K562 (cell line): ENCODE measurements around the gene TAF8. TPM values are rescaled to one million over a fixed set of nuclear protein-coding genes. Genes with fewer than 3 reads are reported as not detected.

Source experiments
- E2F3 ChIP-seq: fragments of 250-450 bp; sonication (Bioruptor Pico); IDR thresholded peaks from 2 replicates; pipeline ENCODE4 v1.4.0; 2020; ENCODE audit warnings: mild to moderate bottlenecking
- FOXJ2 ChIP-seq: fragments of 200-800 bp; sonication (Bioruptor generic); IDR thresholded peaks from 2 replicates; pipeline ENCODE4 v1.6.1; 2016; ENCODE audit warnings: missing genetic modification characterization, missing compliant biosample characterization
- HMG20A ChIP-seq: fragments of 450-650 bp; formaldehyde crosslinking; conservative IDR thresholded peaks from 2 replicates; pipeline ENCODE4 v1.4.0; 2020; ENCODE audit warnings: mild to moderate bottlenecking, mixed read lengths
- KDM1A ChIP-seq, 2 experiments: fragments of 450-650 bp; IDR thresholded peaks; 2 replicates each; pipeline ENCODE4 v1.6.1; 2016; ENCODE audit warnings: mild to moderate bottlenecking in 2 of 2
- MCM5 ChIP-seq: fragments of 450-650 bp; IDR thresholded peaks from 2 replicates; pipeline ENCODE4 v1.6.1; 2016; ENCODE audit warnings: low read depth
- RUNX1 ChIP-seq: sonication (generic); IDR thresholded peaks from 2 replicates; pipeline ENCODE4 v1.6.1; 2016; ENCODE audit warnings: antibody characterized with exemption, low read depth
- TOE1 ChIP-seq, 2 experiments: fragments of 450-650 bp in 1 of 2; sonication (generic) in 1 of 2; formaldehyde crosslinking in 1 of 2; IDR thresholded peaks; 2 replicates each; pipeline versions ENCODE4 v1.7.1 to v1.8.0; 2016 to 2022; ENCODE audit warnings: borderline replicate concordance in 2 of 2, mild to moderate bottlenecking in 2 of 2, antibody characterized with exemption in 1 of 2, inconsistent platforms in 1 of 2, low read depth in 1 of 2, missing genetic modification reagents in 1 of 2, moderate library complexity in 1 of 2
- ZEB2 ChIP-seq: fragments of 450-650 bp; IDR thresholded peaks from 2 replicates; pipeline ENCODE4 v1.6.1; 2016
- ZNF354B ChIP-seq: fragments of 250-450 bp; sonication (Bioruptor Pico); IDR thresholded peaks from 2 replicates; pipeline ENCODE4 v1.4.0; 2020
- ZNF398 ChIP-seq: fragments of 250-450 bp; sonication (Bioruptor Pico); IDR thresholded peaks from 2 replicates; pipeline ENCODE4 v1.8.0; 2021; ENCODE audit warnings: moderate library complexity, mild to moderate bottlenecking, inconsistent platforms
- ZNF507 ChIP-seq: conservative IDR thresholded peaks from 2 replicates; pipeline ENCODE4 v1.6.1; 2017; ENCODE audit warnings: missing genetic modification characterization, missing compliant biosample characterization
- ZNF609 ChIP-seq: sonication (generic); formaldehyde crosslinking; IDR thresholded peaks from 2 replicates; pipeline ENCODE4 v1.8.1; 2023; ENCODE audit warnings: missing genetic modification reagents, mild to moderate bottlenecking, borderline replicate concordance
- ZNF696 ChIP-seq: fragments of 250-450 bp; sonication (Bioruptor Pico); conservative IDR thresholded peaks from 2 replicates; pipeline ENCODE4 v1.4.0; 2020; ENCODE audit warnings: mild to moderate bottlenecking, moderate library complexity
- ZNF717 ChIP-seq: fragments of 250-450 bp; sonication (Bioruptor Pico); IDR thresholded peaks from 2 replicates; pipeline ENCODE4 v1.5.0; 2021
- ZNF778 ChIP-seq: fragments of 450-650 bp; formaldehyde crosslinking; IDR thresholded peaks from 2 replicates; pipeline ENCODE4 v1.4.0; 2020; ENCODE audit warnings: mild to moderate bottlenecking, moderate library complexity
- ZNF780A ChIP-seq: fragments of 250-450 bp; sonication (Bioruptor Pico); IDR thresholded peaks from 2 replicates; pipeline ENCODE4 v1.5.0; 2021; ENCODE audit warnings: mild to moderate bottlenecking
- polyA plus RNA-seq, 8 experiments: library from polyadenylated mRNA; depleted of rRNA in 4 of 8; stranded (reverse) in 5 of 8; unstranded in 3 of 8; fragments of >200 nt; fragmentation: Nextera tagmentation in 2 of 8; fragmentation: Illumina TruSeq in 1 of 8; extraction: Ambion mirVana in 2 of 8; extraction: Trizol in 1 of 8; gene quantifications; 2 replicates each; pipeline versions ENCODE4 v1.2.1 to v1.2.3, GENCODE V29; 2011 to 2014; ENCODE audit warnings: inconsistent platforms in 1 of 8, missing spikeins in 1 of 8
- total RNA-seq, 7 experiments: library from RNA; depleted of rRNA in 6 of 7; stranded (reverse); fragments of >200 nt in 6 of 7; fragmentation: Illumina TruSeq in 2 of 7; extraction: Trizol in 2 of 7; gene quantifications; 2 replicates each; pipeline versions ENCODE4 v1.2.1 to v1.2.3, GENCODE V29; 2011 to 2021; ENCODE audit warnings: low replicate concordance in 1 of 7
- TF ChIP-seq, protein P1 (sequence below), 2 experiments: fragments of 250-450 bp in 1 of 2; fragments of 450-650 bp in 1 of 2; sonication (Bioruptor Pico) in 1 of 2; IDR thresholded peaks; 2 replicates each; pipeline versions ENCODE4 v1.6.1 to v1.8.0; 2016 to 2021; ENCODE audit warnings: mild to moderate bottlenecking in 2 of 2, moderate library complexity in 2 of 2, missing compliant biosample characterization in 1 of 2, missing genetic modification characterization in 1 of 2

The TAF8 gene
- total and polyA plus RNA-seq, 9 of the 15 experiments (the other 6 are each of a cell fraction or from before 2014, with no cell fraction given) = 29.4 to 84.0 (median 52.6) TPM

DNA sequence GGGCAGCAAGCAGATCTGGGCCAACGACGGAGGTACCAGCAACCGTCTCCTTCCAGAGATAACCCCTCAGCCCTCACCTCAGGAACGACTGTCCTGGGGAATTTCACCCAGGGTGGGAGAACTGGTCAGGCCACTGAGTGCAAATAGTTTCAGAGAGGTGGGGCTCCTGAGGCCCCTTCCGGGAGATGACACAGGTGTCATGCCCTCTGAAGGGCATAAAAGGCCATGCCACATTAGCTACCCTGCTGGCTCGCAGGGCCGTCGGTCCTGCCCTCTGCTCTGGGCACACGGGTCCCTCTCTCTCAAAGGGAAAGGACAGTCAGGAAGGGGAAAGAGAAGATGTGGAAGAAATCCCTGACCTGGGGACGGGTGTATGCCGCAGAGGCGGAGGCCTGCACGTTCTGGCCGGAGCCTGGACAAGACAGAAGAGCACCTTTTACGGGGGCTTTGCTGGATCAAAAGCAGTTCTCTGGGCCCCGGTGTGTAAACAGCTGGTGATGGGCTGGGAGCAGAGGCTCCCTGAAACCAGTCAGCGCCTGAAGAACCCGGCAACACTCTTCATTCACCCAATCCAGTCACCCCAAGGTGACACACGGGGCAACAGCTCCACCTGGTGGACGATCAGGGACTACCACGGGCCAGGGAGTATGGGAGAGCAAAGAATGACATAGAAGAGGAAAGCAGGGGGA is 6.4 kb upstream of the TAF8 start (continued):
- no peak for TF ChIP-seq ZNF398 (CRISPR knock-in tag)
- TF ChIP-seq ZNF717 = no peak
- TF ChIP-seq ZNF778 (CRISPR knock-in tag) = no peak
- TF ChIP-seq RUNX1 = no peak
- peak; percentile 35; the same call in 1 of the 2 replicates for TF ChIP-seq ZEB2
- TF ChIP-seq ZNF354B (CRISPR knock-in tag) = no peak
- TF ChIP-seq ZNF609 = no peak
- TF ChIP-seq, protein P1, sequence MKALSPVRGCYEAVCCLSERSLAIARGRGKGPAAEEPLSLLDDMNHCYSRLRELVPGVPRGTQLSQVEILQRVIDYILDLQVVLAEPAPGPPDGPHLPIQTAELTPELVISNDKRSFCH (CRISPR knock-in tag; IDR thresholded peaks at IDR 0.05) = no peak
- TF ChIP-seq, protein P1 (tag; IDR thresholded peaks at IDR 0.05) = no peak
- no peak for TF ChIP-seq ZNF696 (CRISPR knock-in tag)
- TF ChIP-seq FOXJ2 (tag) = no peak
- TF ChIP-seq ZNF780A (CRISPR knock-in tag) = no peak
- no peak for TF ChIP-seq HMG20A (CRISPR knock-in tag)
- no peak for TF ChIP-seq MCM5
- no peak for TF ChIP-seq E2F3 (CRISPR knock-in tag)
- TF ChIP-seq TOE1 (IDR thresholded peaks at IDR 0.05; ENCODE audit: borderline replicate concordance) = no peak
- TF ChIP-seq TOE1 (CRISPR knock-in tag; IDR thresholded peaks at IDR 0.05; ENCODE audit: borderline replicate concordance, low read depth) = no peak
- TF ChIP-seq ZNF507 (tag) = no peak
- no peak for TF ChIP-seq KDM1A (IDR thresholded peaks at IDR 0.05)
